Middle frontal gyrus (tissue), 1 donor: ENCODE data around the gene SLC7A11.
"Not testable (repeated sequence)": the region's sequence is repeated elsewhere in the genome, so short reads cannot be mapped to it uniquely, and the experiment has no call there.

Source experiments
- DNase-seq: peaks from one replicate; pipeline ENCODE4 v3.0.0-alpha.2; 2015; ENCODE audit warnings: low spot score; ENCODE audit errors: extremely low spot score

The SLC7A11 gene

DNA sequence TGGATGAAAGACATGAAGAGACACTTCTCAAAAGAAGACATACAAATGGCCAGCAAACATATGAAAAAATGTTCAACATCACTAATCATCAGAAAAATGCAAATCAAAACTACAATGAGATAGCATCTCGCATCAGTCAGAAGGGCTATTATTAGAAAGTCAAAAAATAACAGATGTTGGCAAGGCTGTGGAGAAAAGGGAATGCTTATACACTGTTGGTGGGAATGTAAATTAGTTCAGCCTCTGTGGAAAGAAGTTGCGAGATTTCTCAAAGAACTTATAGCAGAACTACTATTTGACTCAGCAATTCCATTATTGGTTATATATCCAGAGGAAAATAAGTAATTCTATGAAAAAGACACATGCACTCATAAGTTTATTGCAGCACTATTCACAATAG is 31.6 kb downstream of the SLC7A11 start:
- not testable (repeated sequence) for DNase-seq

DNA sequence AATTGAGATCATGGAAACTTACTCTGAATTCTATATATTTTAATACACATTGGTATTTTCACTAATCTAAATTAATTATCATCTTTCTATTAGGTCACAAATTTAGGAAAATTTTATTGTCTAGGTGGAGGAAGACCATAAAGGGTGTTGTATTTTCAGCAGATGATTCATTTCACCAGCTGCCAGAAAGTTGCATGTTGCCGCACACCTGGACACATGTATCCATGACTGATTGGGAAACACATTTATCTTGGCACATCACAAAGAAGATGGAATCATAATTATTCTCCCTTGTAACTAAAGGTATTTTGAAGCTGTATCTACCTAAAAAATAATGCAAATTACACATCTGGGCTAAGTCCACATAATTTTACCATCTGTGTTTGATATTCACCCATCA is 33.1 kb downstream of the SLC7A11 start:
- no peak for DNase-seq

- no peak for DNase-seq
These were observed 36.5 kb downstream of the SLC7A11 start for GRCh38 chr4:138205531-138206233.

GRCh38 chr4:138204507-138204906 is 37.6 kb downstream of the SLC7A11 start:
- DNase-seq = no peak

GRCh38 chr4:138202686-138203085 is 39.5 kb downstream of the SLC7A11 start:
- DNase-seq = no peak

DNA sequence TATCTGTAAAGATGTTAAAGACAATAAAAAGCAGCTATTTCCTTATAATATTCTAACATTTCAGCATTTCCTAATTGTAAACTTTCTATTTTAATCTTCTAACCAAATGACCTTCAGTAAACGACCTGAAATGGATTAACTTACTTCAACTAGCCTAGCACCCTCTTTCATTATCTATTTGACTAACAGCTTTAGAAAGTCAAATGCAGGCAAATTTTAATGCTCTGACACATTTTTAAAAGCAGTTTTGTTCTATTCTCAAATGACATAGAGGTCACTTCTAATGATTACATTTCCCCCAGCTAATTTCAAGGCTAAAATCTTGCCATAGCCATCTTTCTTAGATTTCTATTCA is 41.9 kb downstream of the SLC7A11 start:
- no peak for DNase-seq

DNA sequence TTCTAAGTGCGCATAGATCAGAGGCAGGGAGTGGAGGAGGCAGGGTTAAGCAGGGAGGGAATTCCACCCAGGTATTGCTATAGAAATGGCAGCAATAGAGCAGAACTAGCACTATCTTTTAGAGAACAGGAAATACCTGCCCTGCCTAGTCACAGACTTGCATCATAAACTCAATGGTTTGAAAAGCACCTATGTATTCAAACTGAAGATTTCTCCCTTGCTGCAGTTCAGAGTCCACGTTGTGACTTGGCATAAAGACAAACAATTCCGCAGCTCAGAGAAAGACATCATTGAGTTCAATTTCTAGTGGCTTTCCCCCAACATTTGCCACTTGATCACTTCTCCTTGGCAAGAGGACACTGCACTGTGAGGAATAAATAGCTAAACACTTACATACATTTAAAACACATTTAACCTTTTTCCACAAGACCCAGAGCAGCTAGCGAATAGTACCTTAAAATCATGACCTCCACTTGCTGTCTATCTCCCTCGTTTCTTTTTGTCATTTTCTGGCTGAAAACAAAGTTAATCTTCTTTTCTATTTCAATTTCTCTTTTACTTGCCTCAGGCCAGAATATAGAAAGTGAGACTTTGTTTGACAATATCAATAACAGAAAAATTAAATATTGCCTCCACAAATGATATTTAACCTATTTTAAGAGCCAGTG is 42.4 kb downstream of the SLC7A11 start:
- no peak for DNase-seq

- no peak for DNase-seq
These were observed 46.0 kb downstream of the SLC7A11 start for GRCh38 chr4:138196153-138196552.

- DNase-seq = no peak
These were observed 48.2 kb downstream of the SLC7A11 start for GRCh38 chr4:138193963-138194362.

DNA sequence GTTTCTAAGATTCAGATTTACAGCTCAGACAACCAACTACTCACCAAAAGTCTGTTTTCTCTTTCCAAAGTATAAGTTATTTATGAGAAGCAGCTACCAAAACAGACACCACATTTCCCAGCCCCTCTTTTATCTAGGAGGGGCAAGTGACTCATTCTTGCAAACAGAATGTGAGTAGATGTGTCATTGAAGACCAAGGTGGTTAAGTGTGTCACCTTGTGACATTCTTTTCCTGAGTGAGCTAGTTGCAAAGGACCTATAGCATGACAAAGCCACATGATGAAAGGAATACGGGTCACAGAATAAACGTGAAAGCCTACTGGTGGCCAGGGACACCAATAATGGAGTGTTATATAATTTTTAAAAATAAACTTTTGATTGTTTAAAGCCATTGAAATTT is 50.0 kb downstream of the SLC7A11 start:
- no peak for DNase-seq

DNA sequence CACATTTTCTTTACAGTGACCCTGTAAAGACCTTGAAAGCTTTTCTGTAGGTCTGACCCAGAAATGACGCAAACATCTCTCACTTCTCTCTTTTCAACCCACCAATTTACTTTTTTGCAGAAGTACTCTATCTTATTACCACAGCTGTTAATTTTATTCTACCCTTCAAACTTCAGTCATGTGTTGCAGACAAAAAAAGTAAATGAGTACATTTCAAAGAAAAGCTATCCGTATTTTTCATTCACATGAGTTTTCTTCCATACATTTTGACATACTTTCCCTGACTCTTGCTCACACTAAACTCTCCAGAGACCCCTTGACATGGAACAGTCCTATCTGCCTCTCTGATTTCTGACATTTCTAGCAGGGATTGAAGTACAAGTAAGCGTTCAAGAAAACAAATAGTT is 51.7 kb downstream of the SLC7A11 start:
- DNase-seq = no peak

DNA sequence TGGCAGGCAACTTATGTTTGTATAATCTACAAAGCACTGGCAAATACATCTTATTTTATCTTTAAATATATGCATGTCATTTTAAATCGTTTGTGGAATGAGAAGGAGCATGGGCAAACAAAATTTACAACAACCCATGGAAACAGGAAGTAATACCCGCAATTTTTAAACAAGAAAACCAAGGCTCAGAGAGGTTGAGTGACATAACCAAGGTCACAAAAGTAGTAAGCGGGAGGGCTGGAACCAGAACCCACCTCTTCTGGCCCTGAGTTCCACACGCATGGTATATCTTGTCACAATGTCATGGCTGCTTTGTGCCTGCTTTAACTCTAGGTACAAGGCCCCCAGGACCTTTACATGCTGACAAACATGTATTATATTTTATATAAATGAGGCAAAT is 52.9 kb downstream of the SLC7A11 start:
- no peak for DNase-seq

DNA sequence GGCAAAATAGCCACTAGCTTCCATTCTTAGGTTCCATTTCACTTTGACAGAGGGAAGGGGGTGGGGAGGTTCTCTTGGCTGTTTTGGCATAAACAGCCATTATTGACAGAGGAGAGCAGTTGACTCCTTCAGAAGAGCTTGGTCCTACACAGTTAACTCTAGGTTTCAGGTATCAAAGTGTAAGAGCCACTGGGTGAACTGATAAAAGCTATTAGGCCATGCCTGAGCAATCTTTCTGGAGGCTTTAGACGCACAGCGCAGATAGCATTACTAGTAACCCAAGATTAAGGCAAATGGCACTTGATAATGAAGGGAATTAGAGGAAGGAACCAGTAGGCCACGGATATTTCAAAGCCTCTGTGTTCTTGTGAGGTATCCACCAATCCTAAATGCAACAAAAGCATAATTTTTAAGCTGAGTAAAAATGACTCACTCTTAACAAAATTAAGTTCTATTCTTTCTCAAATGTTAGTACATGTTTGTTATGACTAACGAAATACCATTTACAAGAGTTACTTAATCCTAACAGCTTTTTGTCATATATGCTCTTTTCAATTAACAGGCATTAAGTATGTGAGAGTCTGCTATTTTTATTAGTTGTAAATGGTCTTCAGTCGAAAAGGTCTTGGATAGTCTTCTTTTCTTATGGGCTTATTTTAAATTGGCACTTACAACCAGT is 53.6 kb downstream of the SLC7A11 start:
- DNase-seq = no peak

- DNase-seq = no peak
These were observed 56.1 kb downstream of the SLC7A11 start for GRCh38 chr4:138185859-138186645.

- no peak for DNase-seq
These were observed 57.3 kb downstream of the SLC7A11 start for GRCh38 chr4:138184886-138185285.

GRCh38 chr4:138182838-138183426 is 59.2 kb downstream of the SLC7A11 start:
- no peak for DNase-seq

DNA sequence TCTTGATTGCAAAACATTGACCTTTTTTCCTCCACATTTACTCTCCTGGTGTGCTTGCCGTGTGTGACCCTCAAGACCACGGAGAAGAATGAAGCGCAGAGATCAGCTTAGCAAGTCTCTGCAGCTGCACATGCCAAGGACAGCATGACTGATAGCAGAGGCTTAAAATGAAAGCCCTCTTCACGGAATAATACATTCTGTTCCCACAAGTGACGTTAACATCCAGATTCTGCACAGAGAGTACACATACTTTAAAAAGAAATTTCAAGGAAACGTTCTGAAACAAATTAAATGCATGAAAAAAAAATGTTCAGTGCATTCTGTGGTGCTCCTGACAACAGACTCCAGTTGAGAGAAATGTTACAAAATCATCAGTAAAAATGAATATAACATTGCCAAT is 60.9 kb downstream of the SLC7A11 start:
- no peak for DNase-seq

DNA sequence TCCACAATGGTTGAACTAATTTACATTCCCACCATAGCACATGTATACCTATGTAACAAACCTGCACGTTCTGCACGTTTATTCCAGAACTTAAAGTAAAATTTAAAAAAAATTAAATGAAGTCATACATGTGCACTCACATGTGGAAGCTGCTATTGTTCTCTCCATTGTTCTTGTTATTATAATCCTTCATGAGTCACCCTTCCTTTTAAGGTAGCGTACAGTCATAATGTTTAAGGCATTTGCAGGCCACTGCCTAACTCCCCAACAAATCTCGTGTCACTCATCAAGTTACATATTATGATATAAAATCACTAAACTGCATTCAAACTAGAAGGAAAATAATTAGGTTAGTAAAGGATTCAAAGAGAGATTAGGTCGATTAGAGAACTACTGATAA is 63.6 kb downstream of the SLC7A11 start:
- no peak for DNase-seq

- DNase-seq = no peak
These were observed 64.7 kb downstream of the SLC7A11 start for GRCh38 chr4:138177278-138177968.

- DNase-seq = no peak
These were observed 67.0 kb downstream of the SLC7A11 start for GRCh38 chr4:138174981-138175794.
